Gastroesophageal sphincter (tissue), 3 donors: Measurements from ENCODE around the gene PGF.

Experiments used
- EP300 ChIP-seq: sonication (generic); formaldehyde crosslinking; IDR thresholded peaks from one replicate; pipeline ENCODE4 v1.6.1; 2017; ENCODE audit warnings: antibody characterized with exemption, mild to moderate bottlenecking
- POLR2A ChIP-seq, 2 donors: fragments of 450-650 bp; IDR thresholded peaks; one replicate each; pipeline ENCODE4 v1.6.1; 2017; ENCODE audit warnings: antibody characterized with exemption in 2 of 2, mild to moderate bottlenecking in 2 of 2, moderate library complexity in 1 of 2
- POLR2AphosphoS5 ChIP-seq: sonication (generic); formaldehyde crosslinking; IDR thresholded peaks from one replicate; pipeline ENCODE4 v1.6.1; 2017; ENCODE audit warnings: antibody characterized with exemption
- TF ChIP-seq, protein P1 (sequence below), 4 experiments: fragments of 200-600 bp in 2 of 4; fragments of 450-650 bp in 2 of 4; sonication (generic) in 1 of 4; IDR thresholded peaks; one replicate each; pipeline ENCODE4 v1.5.1; 2017 to 2019; ENCODE audit warnings: antibody characterized with exemption in 4 of 4, mild to moderate bottlenecking in 2 of 4, moderate library complexity in 2 of 4

DNA sequence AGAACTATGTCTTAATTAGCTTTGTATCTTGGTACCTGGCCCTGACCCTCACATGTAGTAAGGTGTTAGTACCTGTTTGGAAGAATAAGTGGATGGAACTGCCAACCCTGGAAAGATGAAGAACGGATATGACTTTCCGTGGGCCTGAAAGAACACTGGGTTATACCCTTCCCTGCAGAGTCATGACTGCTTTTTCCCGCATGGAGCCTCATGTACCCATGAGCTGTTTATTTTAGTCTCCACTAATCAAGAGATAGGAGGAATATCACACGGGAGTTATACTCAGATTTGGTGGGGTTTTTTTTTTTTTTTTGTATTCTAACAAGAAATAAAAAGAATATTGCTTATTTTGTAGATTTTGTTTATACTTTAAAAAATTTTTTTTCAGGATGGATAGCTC is 57.8 kb downstream of the PGF start:
- TF ChIP-seq EP300, result no peak
- TF ChIP-seq, protein P1, sequence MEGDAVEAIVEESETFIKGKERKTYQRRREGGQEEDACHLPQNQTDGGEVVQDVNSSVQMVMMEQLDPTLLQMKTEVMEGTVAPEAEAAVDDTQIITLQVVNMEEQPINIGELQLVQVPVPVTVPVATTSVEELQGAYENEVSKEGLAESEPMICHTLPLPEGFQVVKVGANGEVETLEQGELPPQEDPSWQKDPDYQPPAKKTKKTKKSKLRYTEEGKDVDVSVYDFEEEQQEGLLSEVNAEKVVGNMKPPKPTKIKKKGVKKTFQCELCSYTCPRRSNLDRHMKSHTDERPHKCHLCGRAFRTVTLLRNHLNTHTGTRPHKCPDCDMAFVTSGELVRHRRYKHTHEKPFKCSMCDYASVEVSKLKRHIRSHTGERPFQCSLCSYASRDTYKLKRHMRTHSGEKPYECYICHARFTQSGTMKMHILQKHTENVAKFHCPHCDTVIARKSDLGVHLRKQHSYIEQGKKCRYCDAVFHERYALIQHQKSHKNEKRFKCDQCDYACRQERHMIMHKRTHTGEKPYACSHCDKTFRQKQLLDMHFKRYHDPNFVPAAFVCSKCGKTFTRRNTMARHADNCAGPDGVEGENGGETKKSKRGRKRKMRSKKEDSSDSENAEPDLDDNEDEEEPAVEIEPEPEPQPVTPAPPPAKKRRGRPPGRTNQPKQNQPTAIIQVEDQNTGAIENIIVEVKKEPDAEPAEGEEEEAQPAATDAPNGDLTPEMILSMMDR (IDR thresholded peaks at IDR 0.05), result no peak
- no peak for TF ChIP-seq POLR2A (IDR thresholded peaks at IDR 0.05)
- TF ChIP-seq POLR2AphosphoS5, result no peak
